ENCODE measurements around the gene LATS1.

GRCh38 chr6:149686230-149686629 is 31.7 kb downstream of the LATS1 start:
- TF ChIP-seq CTCF (conservative IDR thresholded peaks at IDR 0.05; ENCODE audit: low read depth, low read length) (no peak), EZH2 (IDR thresholded peaks at IDR 0.05; ENCODE audit: borderline replicate concordance, low read depth, low read length, poor library complexity, severe bottlenecking) (no peak)

Data from A673 (cell line).